NCI-H510A (cell line): ENCODE measurements around the gene FAM76A.
A peak's percentile ranks its signal among the peaks of the same experiment; 100 is the strongest.
"Not testable (repeated sequence)": the region's sequence is repeated elsewhere in the genome, so short reads cannot be mapped to it uniquely, and the experiment has no call there.

Experiments used
- DNase-seq: peaks from one replicate; lab custom pipeline; 2025; lab: John Stamatoyannopoulos, UW

Gene FAM76A

GRCh38 chr1:27725374-27726172, at the start of gene FAM76A:
TSS of gene FAM76A (plus strand) at chr1:27725961. CDS start at chr1:27726081, 120 bp downstream.
- DNase-seq, result peak; percentile 98

- no peak for DNase-seq
Measured at GRCh38 chr1:27676410-27676809, 49.4 kb upstream of the FAM76A start.

GRCh38 chr1:27678747-27679146, 47.0 kb upstream of the FAM76A start:
- DNase-seq, result no peak

GRCh38 chr1:27680225-27680791, 45.5 kb upstream of the FAM76A start:
- DNase-seq, result not testable (repeated sequence)

- not testable (repeated sequence) for DNase-seq
Measured at GRCh38 chr1:27681580-27681979, 44.2 kb upstream of the FAM76A start.

GRCh38 chr1:27682351-27682944, 43.3 kb upstream of the FAM76A start:
- DNase-seq, result no peak

GRCh38 chr1:27684176-27684575, 41.6 kb upstream of the FAM76A start:
- DNase-seq, result no peak

- DNase-seq, result peak; percentile 91
Measured at GRCh38 chr1:27686223-27686990, 39.4 kb upstream of the FAM76A start.

- no peak for DNase-seq
Measured at GRCh38 chr1:27687906-27688305, 37.9 kb upstream of the FAM76A start.

GRCh38 chr1:27689423-27690173, 36.2 kb upstream of the FAM76A start:
- DNase-seq, result no peak

- no peak for DNase-seq
Measured at GRCh38 chr1:27690183-27690582, 35.6 kb upstream of the FAM76A start.

- not testable (repeated sequence) for DNase-seq
Measured at GRCh38 chr1:27696835-27697234, 28.9 kb upstream of the FAM76A start.

- DNase-seq, result no peak
Measured at GRCh38 chr1:27704958-27705357, 20.8 kb upstream of the FAM76A start.

GRCh38 chr1:27705545-27705944, 20.2 kb upstream of the FAM76A start:
- DNase-seq, result no peak

- no peak for DNase-seq
Measured at GRCh38 chr1:27710574-27710973, 15.2 kb upstream of the FAM76A start.

GRCh38 chr1:27713139-27713725, 12.5 kb upstream of the FAM76A start:
- no peak for DNase-seq

GRCh38 chr1:27713869-27714513, 11.8 kb upstream of the FAM76A start:
- DNase-seq, result no peak

- DNase-seq, result no peak
Measured at GRCh38 chr1:27716262-27716895, 9.4 kb upstream of the FAM76A start.

GRCh38 chr1:27719286-27720251, 6.2 kb upstream of the FAM76A start:
- DNase-seq, result no peak
